Liver (tissue), 2 donors: ENCODE data around the gene C19orf53.

ENCODE experiments used
- RXRA ChIP-seq, 2 donors: IDR thresholded peaks; 2 replicates each; pipeline ENCODE4 v1.6.1; 2017 to 2018; ENCODE audit warnings: antibody characterized with exemption in 2 of 2, mild to moderate bottlenecking in 1 of 2
- TAF1 ChIP-seq: conservative IDR thresholded peaks from 2 replicates; pipeline ENCODE4 v1.6.1; 2016; ENCODE audit warnings: antibody characterized with exemption, mild to moderate bottlenecking
- donor health status: healthy.

- TF ChIP-seq RXRA (IDR thresholded peaks at IDR 0.05) (no peak), TAF1 (no peak)
These were observed 7.3 kb downstream of the C19orf53 start for GRCh38 chr19:13781547-13781946.
